NCI-H2227 (cell line): ENCODE results near the gene SCAMP5.

ENCODE experiments used
- DNase-seq: peaks from one replicate; lab custom pipeline; 2025; ENCODE audit not compliant: unreplicated experiment; lab: John Stamatoyannopoulos, UW

Gene SCAMP5

DNA sequence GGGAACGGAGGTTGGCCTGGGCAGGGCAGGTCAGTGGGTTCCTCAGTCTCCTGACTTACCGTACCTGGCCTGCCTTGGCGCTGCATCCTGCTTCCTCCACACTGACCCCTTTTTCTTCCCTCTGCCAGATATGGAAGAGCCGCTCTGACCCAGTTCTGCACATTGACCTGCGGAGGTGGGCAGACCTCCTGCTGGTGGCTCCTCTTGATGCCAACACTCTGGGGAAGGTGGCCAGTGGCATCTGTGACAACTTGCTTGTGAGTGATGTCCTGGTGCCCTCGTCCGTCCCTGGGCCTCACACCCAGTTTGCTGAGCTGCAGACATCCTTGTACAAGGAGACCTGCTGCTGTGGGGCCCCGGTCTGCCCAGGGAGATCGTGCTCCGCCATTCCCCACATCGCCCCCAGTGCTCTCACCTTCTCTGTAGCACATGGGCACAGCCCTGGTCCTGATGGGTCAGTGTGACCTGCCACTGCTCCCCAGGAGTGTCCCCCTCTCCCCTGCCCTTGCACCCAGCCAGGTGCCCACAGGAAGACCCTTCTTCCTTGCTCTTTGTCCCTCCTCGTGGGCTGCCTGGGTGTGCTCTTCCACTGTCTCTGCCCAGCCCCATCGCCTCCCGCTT lies 49.0 kb downstream of the SCAMP5 start:
- DNase-seq, result no peak

DNA sequence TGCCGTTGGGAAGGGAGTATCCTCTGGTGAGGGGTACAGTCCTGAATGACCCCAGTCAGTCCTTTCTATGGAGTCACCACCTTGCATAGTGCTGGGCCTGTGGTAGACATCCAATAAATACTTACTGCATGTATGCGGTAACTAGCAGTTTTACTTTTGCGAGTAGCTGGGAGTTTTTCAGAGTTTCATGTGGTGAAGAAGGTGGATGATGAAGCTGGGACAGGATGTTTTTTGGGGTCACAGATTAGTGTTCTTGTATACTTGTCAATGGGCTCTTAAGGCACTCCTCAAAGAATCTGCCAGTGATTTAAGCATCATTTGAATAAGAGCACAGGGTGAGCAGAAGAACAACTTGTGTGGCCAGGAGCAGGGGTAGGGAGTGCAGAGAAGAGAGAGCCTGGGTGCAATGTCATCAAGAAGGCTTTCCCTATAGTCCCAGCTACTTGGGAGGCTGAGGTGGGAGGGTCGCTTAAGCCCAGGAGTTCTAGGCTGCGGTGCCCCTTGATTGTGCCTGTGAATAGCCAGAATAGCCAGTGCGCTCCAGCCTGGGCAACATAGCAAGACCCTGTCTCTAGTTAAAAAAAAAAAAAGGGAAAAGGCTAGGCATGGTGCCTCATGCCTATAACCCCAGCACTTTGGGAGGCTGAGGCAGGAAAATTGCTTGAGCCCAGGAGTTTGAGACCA lies 50.1 kb downstream of the SCAMP5 start:
- DNase-seq, result no peak

DNA sequence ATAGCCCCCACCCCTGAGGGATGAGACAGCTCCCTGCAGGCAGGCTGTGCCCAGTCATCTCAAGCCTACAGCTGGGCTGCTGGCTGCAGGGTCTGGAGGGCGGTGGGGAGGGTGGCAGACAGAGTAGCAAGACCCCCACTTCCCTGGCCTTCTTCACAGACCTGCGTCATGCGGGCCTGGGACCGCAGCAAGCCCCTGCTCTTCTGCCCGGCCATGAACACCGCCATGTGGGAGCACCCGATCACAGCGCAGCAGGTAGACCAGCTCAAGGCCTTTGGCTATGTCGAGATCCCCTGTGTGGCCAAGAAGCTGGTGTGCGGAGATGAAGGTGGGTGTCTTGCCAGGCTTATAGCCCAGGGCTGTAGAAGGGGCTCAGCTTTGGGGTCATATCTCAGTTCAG lies 53.0 kb downstream of the SCAMP5 start:
- no peak for DNase-seq

DNA sequence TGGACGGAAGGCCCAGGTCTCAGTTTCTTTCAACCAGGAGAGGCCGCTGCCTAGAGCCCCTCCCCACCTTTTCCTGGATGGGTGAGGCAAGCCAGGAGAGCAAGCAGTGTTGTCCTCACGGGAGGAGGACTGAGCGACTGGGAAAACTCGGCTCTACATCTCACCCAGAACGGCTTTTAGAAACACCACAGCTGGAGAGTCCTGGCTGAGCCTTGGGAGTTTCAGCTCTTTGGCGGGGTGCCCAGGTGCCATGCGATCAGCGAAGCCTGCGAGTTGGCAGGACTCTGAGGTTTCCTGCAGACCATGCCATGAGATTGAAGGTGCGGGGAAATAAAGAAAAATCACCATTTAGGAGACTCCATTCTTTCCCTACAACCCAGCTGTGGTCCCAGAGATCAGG lies 54.0 kb downstream of the SCAMP5 start:
- no peak for DNase-seq

DNA sequence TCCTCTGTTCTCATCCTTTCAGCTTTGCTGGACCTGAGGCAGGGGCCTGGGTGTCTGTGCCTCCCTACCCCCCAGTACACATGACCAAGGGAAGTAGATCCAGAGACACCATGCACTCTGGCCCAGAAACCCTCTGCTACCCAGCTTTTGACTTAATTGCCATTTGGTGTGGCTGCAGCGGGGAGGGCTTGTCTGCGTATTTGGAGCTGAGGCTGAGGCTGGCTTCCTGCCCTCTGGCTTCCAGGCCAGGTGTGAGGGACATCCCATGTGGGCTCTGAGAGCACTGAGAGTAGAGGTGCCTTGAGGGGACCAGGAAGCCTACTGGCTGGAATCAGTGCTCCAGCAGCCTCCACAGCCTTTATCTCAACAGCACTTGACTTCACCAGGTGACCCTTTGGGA lies 54.9 kb downstream of the SCAMP5 start:
- DNase-seq, result no peak

DNA sequence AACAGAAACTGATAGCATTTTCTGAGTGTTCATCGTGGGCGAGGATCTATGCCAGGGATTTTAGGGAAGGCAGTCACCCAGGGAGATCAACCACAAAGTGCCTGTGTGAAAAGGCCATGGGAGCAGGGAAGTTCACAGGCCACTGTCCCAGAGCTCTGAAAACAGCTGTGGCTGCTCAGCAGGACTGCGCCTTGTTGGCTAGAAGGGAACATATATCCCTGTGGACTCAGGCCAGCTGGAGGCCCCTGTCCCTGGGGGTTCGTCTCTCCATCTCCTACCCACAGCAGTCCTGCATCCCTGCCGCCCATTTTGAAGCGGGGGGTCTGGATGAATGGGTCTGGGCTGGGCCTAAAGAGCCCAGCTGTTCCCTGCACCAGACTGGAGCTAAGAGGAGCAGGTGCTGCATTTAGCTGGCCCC lies 55.8 kb downstream of the SCAMP5 start:
- DNase-seq, result no peak

DNA sequence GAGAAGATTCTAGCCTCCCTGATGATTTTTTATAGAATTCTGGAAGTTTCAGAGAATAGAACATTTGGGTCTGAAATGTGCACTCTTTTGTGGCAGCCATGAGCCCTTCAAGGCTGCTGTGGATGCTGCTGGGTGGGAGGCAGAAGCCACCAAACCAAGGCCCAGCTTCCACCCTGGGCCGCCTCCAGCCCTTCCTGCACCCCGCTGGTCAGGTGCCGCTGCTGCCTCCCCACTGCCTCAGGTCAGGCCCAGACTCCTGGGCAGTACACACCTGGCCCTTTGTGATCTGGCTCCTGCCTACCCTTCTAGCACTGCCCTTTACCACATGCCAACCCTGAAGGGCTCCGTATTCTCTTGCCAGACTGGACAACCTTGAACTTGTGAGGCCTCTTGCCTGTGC lies 56.3 kb downstream of the SCAMP5 start:
- DNase-seq, result no peak

DNA sequence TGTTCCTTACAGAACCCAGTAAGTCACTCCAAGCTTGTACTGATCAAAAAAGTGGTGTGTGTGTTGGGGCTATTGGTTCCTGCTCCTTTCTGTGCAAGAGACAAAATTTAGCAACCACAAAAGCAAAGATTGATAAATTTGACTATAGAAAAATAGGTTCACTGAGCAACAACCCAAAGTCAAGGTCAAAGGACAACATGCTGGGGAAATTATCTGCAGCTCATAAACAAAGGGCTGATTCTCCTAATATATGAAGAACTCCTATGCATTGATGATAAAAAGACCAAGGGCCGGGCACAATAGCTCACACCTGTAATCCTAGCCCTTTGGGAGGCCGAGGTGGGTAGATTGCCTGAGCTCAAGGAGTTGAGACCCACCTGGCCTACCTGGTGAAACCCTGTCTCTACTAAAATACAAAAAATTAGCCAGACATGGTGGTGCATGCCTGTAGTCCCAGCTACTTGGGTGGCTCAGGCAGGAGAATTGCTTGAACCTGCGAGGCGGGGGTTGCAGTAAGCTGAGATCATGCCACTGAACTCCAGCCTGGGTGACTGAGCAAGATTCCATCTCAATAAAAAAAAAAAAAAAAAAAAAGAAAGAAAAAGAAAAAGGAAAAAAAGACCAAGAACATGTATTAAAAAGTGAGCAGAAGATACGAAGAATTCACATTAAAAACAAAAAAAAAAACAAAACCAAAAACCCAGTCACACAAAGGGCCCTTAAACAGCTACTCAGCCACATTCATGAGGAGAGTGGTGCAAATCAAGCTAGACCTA lies 57.8 kb downstream of the SCAMP5 start:
- no peak for DNase-seq

DNA sequence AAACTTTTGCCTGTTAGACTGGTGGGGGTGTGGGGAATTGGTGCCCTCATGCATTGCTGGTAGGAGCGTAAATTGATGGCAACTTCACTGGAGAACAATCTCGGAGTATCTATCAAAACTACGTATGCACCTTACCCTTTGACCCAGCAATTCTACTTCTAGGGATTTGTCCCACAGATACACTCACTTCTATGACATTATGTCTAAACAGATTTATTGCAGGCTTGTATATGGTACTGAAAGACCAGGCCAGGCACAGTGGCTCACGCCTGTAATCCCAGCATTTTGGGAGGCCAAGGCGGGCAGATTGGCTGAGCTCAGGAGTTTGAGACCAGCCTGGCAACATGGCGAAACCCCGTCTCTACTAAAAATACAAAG lies 58.4 kb downstream of the SCAMP5 start:
- DNase-seq, result no peak

DNA sequence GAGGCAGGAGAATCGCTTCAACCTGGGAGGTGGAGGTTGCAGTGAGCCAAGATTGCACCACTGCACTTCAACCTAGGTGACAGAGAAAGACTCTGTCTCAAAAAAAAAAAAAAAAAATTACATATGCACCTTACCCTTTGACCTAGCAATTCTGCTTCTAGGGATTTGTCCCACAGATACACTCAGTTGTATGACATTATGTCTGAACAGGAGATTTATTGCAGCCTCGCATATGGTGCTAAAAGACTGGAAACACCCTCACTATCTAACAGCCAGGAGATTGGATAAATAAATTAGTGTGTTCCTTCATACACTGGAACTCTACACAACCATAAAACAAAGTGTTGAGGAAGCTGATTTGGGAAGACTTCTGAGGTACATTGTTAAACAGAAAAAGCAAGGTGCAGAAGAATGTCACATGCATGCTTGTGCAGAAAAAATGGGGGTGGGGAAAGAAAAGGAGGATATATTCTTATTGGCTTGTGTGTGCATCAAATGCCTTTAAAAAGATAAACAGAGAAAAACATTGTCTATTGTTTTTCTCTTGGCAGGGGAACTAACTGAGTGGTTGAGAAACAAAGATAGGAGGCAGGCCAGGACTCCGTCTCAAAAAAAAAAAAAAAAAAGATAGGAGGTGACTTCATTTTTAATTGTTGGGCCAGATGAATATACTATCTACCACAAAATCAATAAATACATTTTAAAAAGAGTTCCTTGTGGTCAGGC lies 59.0 kb downstream of the SCAMP5 start:
- no peak for DNase-seq

DNA sequence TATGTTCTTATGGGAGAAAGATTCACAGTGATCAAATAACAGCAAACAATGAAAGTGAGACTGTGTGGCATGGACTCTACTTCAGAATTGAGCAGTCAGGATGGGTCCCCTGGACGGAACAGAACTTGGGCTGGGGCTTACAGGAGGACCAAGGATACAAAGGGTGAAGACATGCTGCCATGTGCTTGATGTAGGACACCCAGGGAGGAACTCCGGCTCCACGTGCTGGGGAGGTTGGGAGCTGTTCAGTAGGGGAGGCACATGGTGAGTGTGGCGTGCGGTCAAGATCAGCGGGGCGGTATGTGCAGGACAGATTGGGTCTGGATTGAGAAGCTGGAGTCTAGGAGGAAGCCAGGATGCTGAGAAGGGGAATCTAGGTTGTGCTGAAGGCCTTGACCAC lies 60.7 kb downstream of the SCAMP5 start:
- DNase-seq, result no peak

DNA sequence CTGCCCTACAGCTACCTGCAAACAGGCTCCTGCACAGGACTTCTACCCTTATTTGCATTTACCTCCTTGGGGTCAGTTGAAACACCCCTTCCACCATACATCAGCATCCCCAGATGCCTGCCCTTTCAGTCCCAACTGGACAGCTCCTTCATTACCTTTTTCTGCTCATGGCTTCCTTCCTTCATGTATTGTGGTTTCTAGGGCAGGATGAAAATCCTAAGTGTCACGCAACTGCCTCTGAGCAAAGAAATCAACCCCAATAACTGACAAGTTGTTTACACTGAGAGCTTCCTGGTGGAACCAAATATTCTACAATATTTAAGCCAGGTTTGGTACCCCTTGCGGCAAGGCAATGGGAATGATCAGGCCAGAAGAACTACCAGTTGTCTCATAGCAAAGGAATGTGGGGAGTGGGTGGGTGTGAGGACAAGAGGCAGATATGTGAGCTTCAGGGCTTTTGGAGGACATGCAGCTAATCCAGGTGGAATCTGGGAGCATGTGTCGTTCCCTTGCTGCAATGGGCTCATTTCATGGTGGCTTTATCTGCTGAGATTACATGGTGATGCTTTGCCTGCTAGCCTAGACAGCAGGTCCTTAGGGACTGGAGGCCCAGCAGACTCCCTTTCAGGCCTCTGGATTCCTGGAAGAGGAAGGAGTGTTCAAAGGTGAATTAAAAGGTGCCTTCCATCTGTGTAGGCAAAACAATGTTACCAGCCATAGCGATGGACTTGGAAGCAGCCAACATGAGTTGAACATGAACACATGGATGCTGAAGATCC lies 63.0 kb downstream of the SCAMP5 start:
- no peak for DNase-seq

DNA sequence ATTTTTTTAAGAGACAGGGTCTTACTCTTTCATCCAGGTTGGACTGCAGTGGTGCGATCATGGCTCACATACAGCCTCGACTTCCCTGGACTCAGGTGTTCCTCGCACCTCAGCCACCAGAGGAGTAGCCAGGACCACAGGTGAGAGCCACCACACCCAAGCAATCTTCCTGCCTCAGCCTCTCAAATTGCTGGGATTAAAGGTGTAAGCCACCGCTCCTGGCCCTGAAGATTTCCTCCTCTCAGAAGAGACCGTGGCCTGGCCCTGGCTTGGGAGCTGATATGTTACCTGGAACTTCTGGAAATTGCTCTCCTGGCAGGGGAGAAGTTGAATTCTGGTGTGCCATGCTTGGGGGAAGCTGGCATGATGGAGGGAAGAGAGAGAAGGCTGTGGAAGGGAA lies 64.2 kb downstream of the SCAMP5 start:
- DNase-seq, result no peak

DNA sequence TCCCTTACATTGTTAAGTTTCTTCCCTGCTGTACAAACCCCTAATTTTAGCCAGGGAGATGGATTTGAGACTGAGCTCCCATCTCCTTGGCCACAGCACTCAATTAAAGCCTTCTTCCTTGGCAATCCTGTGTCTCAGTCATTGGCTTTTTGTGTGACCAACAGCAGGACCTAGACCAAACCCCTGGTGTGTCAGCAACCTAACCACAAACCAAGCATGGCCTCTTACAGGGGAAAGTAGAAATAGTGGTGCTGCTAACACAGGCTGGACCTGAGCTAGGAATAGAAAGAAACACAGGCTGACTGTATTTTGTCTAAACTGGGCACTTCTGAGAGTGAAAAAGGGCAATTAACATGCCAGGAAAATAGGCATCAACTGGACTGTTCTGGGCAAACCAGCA lies 65.9 kb downstream of the SCAMP5 start:
- DNase-seq, result no peak

DNA sequence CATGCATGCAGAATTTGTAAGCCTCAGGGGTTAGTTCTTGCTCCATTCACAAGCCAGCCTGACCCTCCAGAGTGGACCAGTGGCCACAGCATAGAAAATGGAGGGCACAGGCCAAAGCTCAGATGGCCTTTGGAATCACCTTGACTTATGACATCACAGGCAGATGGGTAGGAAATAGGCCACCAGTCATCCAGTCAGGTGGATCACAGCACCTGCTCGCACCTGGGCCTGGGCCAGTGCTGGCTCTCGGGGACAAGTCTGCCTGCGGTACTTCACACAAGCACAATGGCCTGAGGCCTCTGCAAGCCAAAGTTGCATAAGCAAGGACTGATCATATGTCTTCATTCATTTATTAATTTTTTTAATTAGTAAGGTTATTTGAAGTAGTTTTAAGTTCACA lies 67.3 kb downstream of the SCAMP5 start:
- no peak for DNase-seq

DNA sequence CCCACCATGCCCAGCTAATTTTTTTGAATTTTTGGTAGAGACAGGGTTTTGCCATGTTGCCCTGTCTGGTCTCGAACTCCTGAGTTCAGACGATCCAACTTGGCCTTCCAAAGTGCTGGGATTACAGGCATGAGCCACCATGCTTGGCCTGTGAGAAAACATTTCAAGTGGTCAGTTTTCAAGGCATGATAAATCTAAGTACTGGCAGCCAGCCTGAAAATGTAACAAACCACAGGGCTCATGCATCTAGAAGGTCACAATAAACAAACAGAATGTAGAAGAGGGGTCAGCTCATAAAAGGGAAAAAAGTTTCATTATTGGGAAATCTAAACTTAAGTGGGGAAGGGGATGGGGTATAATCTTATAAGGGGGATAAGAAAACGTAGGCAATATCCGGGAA lies 68.0 kb downstream of the SCAMP5 start:
- no peak for DNase-seq

DNA sequence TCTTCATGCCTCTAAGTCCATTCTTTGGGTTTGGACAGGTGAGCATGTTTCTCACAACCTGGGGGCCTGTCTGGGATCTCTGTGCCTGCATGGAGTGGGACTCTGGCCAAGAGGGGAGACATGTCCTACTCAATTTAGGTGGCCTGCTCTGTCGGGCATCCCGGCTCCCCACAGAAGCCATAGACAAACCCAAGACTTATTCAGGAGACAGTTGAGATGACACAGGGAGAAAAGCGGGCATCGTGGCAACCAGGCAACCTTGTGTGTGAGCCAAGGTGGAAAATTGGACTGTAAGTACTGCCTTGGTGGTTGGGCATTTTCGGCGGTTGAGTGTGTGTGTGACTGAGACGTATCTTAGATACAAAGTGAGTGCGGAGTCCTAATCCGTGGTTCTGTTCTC lies 68.5 kb downstream of the SCAMP5 start:
- no peak for DNase-seq

DNA sequence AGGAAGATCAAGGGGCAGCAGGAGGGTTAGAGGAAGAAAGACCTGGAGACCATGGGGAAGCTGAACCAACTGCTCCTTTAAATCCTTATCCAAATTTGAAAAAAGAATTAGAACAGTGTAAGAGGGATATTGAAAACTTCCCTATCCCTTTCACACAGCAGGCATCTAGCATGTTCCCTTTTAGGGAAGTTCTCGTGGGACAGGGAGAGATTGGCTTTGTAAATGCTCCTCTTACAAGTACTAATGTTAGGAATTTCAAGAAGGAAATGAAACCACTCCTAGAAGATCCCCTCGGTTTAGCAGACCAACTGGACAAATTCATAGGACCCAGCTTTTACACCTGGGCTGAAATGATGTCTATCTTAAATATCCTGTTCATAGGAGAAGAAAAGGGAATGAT lies 69.5 kb downstream of the SCAMP5 start:
- no peak for DNase-seq

DNA sequence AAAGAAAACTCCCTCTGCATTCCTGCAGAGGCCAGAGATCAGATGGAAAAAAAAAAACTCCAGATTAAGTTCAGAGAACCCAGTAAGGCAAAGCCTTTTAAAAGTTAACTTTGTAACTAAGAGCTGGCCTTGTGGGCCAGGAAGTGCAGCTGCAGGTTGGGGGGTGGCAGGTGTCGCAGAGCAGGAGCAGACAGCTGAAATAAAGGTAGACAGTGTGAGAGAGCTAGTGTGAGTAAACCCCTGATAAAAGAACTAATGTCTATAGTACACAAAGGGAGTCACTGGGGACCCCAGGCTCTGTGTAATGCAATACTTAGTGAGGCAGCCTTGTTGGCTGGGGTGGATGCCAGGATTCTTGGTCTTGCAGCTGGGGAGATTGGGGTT lies 70.1 kb downstream of the SCAMP5 start:
- DNase-seq, result no peak

DNA sequence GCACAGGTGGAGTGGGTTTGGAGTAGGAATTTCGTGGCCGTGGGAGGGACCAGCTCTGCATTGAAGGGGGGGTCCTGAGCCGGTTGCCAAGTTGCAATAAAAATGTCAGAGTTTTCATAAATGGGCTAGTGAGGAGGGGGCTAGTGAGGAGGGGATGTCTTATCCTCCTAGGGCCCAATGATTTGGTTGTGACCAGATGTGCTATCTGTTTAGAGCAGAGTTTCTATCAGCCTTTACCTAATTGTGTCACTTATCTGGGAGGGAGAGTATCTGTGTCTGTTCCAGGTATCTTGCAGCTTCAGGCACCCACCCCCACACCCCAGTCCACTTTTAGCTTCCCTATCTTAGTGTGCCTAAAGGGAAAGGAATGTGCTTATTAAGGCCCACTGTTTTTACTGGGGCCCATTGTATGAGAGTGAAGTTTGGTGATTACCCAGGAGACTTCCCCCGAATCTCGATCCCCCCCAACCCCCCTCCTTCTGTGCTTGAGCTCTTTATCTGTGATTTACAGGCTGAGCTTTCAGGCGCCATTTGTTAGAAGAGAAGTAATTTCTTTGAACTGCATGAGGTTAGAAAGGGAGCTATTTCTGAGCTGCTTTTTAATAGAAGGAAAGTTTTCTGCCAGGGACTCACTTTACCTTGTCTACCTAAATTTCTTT lies 70.6 kb downstream of the SCAMP5 start:
- DNase-seq, result no peak
